ENCODE measurements around the gene ASB12.

The ASB12 gene

GRCh38 chrX:64186974-64187761, 43.2 kb downstream of the ASB12 start:
- in situ Hi-C loops (cut with MboI; ENCODE audit: low sequenced_read_pairs), result no loop called here

- in situ Hi-C loops (cut with MboI; ENCODE audit: low sequenced_read_pairs), result no loop called here
These were observed 46.0 kb downstream of the ASB12 start for GRCh38 chrX:64184396-64184795.

GRCh38 chrX:64182208-64182607, 48.2 kb downstream of the ASB12 start:
- in situ Hi-C loops (cut with MboI; ENCODE audit: low sequenced_read_pairs), result no loop called here

GRCh38 chrX:64176876-64177275, 53.5 kb downstream of the ASB12 start:
- in situ Hi-C loops (cut with MboI; ENCODE audit: low sequenced_read_pairs), result no loop called here

All from HL-60/S4 treated with retinoic acid at 250 ng/mL for 4 days and 3 days (cell line).